T-helper 9 cell (primary cell): Measurements from ENCODE around the gene LTBP4.
A peak's percentile ranks its signal among the peaks of the same experiment; 100 is the strongest.
"Not testable (repeated sequence)": the region's sequence is repeated elsewhere in the genome, so short reads cannot be mapped to it uniquely, and the experiment has no call there.

ENCODE experiments used
- DNase-seq: peaks from one replicate; pipeline ENCODE4 v3.0.0-alpha.2; 2020

LTBP4 gene

DNA sequence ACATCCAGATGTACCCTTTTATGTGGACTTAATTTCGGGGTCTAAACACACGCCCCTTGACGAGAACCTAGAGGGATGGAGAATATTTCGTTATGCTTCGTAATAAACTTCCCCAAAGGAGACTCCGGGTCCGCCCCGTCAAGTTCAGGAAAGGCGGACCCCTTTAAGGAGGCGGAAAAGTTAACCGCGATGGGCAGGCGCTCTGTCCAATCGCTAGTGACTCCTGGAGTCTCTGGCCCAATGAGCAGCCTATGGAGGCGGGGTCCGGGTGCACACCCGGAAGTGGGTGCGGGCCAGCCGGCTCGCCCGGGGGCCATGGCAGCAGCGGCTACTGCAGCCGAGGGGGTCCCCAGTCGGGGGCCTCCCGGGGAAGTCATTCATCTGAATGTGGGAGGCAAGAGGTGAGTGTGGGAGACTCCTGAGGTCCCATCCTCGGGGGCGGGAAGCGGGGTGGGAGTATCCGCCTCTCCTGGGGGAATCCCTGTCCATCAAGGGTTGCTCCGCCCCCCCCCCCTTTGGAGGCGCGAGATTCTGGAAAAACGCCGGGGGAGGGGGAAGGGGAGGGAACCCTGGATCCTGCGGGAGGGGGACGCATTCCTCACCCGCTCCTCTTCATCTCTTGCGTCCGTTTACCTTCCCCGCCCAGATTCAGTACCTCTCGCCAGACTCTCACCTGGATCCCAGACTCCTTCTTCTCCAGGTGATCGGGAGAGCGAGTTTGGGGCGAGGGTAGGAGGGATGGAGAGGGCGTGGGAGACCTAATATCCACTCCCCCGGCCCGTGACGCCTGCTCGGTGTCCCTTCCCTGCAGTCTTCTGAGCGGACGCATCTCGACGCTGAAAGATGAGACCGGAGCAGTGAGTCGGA lies 24.4 kb upstream of the LTBP4 start, which contains the start of gene SHKBP1:
SHKBP1 (plus strand) TSS at position 289 of the 867 bp plus-strand sequence; CDS start at position 316, 27 bp downstream.
- peak; percentile 87 for DNase-seq

DNA sequence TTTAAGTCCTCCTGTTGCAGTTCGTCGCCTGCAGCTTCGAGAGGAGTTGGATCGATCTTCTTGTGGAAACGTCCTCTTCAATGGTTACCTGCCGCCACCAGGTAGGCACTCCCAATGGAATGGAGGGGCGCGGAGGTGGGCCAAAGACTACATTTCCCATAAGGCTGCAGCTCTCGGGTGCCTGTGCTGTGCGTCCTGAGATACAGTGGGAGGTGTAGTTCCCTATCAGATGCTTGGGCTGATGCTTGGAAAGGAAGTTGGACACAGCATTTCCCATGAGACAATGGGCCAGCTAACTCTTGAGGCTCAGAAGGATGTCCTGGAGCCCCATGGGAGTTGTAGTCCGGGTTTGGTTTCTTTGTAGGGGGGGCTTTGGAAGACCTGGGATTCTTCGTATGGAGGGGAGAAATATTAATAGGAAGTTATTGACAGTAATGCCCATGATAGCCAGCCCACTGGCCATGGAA lies 22.7 kb upstream of the LTBP4 start:
- DNase-seq, result no peak

DNA sequence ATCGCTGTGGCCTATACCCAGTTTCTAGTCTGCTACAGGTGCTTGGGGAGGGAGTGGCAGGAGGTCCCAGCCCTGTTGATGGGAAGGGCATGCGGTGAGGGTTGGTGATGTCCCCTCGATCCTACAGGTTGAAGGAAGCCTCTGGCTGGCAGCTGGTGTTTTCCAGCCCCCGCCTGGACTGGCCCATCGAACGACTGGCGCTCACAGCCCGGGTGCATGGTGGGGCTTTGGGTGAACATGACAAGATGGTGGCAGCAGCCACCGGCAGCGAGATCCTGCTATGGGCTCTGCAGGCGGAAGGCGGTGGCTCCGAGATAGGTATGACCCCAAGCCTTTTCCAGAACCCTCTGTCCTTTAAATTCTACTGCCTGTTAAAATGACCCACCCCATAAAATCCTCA lies 20.6 kb upstream of the LTBP4 start:
- DNase-seq, result no peak

DNA sequence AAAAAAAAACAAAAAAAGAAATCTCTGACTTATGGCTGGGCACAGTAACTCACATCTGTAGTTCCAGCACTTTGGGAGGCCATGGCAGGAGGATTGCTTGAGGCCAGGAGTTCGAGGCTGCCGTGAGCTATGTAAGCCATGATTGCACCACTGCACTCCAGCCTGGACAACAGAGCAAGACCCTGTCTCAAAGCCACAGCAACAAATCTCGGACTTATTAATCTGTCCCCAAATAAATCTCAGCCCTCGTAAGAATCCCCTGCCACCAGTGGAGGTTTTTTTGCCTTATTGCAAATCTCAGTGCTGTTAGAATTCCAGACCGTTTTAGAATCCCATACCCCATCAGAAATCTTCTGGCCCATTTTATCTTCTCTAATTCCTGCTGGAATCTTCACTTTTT lies 19.6 kb upstream of the LTBP4 start:
- no peak for DNase-seq

DNA sequence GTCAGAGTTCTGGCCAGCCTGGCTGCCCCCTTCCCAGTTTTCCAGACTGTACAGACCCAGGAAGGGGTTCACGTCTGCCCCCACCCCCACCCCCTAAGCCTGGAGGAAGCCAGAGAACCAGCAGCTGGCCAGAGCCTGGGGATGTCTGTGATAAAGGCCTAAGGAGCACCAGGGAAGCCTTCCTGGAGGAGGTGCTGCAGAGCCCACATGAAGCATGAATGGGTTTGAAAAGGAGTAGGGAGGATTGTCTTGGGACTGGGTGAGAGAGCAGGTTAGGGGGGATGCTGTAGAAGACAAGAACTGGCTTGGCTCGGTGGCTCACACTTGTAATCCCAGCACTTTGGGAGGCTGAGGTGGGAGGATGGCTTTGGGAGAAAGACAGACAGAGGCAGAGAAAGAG lies 18.7 kb upstream of the LTBP4 start:
- DNase-seq, result no peak

DNA sequence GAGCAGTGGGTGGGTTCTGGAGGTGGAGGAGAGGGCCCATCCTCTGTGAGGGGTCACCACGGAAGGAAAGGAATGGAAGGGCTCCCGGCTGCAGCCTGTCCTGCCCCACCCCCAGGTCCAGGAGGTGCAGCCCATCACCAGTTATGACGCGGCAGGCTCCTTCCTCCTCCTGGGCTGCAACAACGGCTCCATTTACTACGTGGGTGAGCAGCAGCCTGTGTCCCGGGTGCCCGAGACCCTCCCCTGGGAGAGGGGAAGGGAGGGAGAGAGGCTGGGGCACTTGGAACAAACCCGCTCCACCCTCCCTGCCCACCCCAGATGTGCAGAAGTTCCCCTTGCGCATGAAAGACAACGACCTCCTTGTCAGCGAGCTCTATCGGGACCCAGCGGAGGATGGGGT lies 17.9 kb upstream of the LTBP4 start:
- no peak for DNase-seq

DNA sequence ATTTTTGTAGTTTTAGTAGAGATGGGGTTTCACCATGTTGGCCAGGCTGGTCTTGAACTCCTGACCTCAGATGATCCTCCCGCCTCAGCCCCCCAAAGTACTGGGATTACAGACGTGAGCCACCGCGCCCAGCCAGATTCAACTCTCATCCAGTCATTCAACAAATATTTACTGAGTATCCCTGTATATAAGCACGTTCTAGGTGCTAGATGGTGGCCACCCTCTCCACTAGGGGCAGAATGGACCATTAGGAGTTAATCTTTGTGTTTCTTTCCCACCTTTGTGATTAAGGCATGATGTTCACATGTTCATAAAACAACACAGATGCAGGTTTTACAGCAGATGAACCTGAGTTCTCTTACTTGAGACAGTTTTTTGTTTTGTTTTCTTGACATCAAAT lies 17.2 kb upstream of the LTBP4 start:
- DNase-seq, result no peak

DNA sequence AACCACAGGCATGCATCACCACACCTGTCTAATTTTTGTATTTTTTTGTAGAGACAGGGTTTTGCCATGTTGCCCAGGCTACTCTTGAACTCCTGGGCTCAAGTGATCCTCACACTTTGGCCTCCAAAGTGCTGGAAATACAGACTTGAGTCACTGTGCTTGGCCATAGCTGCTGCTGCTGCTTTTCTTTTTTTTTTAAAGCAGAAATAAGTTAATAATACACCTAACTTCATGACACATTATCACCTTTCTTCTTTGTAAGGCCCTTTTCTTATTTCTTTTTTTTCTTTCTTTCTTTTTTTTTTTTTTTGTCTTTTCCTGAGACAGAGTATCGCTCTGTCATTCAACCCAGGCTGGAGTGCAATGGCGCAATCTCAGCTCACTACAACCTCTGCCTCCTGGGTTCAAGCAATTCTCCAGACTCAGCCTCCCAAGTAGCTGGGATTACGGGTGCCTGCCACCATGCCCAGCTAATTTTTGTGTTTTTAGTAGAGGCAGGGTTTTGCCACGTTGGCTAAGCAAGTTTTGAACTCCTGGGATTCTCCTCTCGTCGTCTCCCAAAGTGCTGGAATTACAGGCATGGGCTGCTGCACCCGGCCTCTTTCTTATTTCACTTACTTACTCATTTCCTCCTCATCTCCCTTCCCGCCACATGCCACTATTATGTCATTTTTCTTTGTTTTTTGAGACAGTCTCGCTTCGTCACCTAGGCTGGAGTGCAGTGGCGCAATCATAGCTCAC lies 15.8 kb upstream of the LTBP4 start:
- no peak for DNase-seq

DNA sequence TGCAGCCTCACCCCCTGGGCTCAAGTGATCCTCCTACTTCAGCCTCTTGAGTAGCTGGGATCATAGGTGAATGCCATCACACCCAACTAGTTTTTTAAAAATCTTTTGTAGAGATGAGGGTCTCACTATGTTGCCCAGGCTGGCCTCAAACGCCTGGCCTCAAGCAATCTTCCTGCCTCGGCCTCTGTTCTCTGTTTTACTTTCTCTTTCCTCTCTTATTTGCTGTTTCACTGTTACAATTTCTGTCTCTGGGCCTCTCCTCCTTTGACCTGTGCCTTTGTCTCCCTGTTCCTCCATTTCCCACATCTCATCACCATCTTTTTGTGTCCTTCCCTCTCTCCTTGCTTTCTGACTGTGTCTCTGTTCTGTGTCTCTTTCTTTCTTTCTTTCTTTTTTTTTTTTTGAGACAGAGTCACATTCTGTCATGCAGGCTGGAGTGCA lies 15.2 kb upstream of the LTBP4 start:
- no peak for DNase-seq

DNA sequence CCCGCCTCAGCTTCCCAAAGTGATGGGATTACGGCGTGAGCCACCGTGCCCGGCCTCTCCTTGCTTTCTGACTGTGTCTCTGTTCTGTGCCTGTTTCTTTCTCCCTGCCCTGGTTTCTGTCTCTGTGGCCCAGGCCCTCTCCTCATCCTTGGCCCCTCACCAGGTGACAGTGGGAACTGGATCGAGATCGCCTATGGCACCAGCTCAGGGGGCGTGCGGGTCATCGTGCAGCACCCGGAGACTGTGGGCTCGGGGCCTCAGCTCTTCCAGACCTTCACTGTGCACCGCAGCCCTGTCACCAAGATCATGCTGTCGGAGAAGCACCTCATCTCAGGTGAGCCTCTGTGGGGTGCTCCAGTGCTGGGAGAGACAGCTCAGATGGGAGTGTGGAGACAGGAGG lies 14.6 kb upstream of the LTBP4 start:
- no peak for DNase-seq

DNA sequence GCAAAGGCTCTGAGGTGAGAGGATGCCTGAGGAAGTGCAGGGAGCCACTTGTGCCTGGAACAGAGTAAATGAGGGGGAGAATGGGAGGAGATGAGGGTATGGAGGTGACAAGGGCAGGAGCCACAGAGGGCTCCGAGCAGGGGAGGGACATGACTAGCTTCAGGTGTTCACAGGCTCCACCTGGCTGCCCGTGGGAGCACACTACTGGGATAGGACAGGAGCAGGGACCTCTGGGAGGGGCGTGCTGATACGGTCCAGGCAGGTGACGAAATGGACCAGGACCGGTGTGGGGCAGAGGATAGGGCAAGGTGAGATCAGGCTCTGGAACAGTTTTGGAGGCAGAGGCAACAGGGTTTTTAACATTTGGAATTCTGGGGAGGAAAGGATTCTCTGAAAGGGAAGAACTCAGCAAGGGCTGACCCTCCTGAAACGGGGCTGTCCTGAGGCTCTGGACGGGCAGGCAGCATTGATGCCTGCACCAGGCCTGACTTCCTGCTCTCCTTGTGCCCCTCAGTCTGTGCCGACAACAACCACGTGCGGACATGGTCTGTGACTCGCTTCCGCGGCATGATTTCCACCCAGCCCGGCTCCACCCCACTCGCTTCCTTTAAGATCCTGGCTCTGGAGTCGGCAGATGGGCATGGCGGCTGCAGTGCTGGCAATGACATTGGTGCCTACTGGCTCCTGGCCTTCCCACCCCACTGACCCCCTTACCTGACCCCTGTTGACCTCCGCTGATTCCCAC lies 12.9 kb upstream of the LTBP4 start:
- DNase-seq, result no peak

DNA sequence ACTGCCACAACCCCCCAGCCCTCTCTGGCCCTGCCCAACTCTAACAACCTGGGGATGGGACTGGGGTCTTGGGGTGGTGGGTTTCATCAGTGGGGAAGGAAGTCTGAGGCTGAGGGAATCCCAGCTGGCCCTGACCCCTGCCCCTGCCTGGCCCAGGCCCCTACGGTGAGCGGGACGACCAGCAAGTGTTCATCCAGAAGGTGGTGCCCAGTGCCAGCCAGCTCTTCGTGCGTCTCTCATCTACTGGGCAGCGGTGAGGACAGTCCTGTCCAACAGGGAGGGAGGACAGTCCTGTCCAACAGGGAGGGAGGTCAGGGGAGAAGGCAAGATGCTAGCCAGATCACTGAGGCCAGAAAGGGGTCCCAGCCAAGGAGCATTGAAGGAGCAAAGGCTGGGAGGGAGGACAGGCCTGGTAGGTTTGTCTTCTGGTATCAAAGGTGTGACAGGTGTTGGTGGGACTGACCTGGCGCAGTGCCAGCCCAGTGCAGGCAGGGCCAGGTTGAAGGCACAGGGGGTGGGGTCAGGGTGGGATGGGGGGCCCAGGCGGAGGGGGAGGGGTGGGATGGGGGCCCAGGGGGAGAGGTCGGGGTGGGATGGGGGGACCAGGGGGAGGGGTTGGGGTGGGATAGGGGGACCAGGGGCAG lies 12.1 kb upstream of the LTBP4 start:
- DNase-seq, result no peak

DNA sequence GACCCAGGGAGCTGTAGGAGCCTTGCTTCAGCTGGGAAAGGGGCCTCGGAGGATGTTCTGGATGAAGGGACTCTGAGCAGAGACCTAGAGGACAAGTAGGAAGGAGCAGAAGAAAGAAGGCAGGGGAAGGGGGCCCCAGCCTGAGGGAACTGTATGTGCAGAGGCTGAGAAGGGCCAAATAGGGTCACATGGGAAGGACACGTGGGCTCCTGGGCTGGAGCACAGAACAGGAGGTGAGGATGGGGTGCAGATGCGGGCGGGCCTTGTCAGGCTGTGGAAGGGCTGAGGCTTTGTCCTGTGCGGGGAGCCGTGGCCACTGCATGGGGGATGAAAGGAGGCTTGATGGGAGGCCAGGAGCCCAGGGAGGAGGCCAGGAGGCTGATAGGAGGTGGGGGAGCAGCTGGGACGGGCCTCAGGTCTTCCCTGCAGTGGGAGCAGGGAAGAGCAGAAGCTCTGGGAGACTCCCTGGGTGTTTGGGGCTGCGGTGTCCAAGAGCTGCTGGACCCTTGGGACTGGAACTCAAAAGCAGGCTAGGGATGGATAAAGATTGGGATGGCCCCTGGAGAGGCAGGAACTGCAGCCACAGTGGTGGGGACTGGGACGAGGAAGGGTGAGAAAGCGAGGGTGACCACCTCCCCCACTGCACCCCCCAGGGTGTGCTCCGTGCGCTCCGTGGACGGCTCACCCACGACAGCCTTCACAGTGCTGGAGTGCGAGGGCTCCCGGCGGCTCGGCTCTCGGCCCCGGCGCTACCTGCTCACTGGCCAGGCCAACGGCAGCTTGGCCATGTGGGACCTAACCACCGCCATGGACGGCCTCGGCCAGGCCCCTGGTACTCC lies 11.4 kb upstream of the LTBP4 start:
- no peak for DNase-seq

DNA sequence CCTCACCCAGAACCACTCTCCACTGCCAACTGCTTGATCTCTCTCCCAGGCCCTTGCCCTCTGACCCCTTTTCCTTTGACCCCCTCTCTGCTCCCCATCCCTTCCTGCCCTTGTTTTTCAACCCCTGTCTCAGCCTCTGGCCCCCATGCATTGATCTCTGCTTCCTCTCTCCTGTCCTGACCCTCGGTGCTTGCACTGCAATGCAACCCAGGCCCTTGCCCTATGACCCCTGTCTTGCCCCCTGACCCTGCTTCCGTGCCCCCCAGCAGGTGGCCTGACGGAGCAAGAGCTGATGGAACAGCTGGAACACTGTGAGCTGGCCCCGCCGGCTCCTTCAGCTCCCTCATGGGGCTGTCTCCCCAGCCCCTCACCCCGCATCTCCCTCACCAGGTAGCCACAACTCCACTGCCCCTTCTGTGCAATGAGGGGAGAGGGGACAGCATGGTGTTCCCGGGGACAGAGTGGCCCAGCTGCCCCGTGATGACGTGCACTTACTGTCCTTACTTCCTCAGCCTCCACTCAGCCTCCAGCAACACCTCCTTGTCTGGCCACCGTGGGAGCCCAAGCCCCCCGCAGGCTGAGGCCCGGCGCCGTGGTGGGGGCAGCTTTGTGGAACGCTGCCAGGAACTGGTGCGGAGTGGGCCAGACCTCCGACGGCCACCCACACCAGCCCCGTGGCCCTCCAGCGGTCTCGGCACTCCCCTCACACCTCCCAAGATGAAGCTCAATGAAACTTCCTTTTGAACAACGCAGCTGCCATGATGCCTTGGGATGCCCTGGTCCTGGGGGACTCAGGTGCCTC lies 10.5 kb upstream of the LTBP4 start:
- no peak for DNase-seq

DNA sequence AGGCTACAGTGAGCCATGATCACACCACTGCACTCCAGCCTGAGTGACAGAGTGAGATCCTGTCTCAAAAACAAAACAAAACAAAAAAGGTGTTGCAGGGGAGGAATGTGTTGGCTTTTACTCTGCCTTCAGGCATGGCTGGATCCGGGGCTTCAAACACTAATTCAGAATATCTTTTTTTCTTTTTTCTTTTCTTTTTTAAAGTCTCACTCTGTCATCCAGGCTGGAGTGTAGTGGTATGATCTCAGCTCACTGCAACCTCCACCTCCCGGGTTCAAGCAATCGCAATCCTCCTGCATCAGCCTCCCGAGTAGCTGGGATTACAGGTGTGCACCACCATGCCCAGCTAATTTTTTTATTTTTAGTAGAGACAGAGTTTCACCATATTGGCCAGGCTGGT lies 9.4 kb upstream of the LTBP4 start:
- DNase-seq, result not testable (repeated sequence)

DNA sequence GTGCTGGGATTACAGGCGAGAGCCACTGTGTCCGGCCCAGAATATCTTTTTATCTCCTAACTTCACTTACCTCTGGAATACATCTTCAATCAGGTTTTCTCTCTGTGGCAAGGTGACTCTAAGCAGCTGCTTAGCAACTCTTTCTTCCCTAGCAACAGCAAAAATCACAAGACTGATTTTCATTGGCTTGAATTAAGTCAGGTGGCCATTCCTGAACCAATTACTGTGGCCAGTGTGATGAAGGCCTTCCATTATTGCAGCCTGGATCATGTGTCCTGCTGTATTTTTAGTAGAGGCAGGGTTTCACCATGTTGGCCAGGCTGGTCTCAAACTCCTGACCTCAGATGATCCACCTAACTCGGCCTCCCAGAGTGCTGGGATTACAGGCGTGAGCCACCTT lies 9.0 kb upstream of the LTBP4 start:
- no peak for DNase-seq

DNA sequence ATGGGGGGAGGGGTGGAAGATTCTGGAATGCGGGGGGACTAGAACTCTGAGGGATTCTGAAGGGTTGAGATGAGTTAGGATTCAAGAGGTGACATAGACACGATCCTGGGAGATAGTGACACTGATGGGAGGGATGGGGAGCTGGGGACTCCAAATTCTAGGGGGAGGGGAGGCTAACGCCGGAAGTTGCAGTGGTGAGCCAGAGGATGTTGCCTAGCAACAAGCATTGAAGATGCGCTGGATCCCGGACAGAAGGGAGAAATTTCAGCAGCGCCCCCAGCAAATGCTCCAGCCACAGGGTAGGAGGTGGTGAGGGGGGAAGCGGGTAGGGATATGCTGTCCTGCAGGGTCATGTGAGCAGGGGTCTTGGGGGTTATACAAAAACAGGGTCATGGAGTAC lies 6.9 kb upstream of the LTBP4 start:
- no peak for DNase-seq

DNA sequence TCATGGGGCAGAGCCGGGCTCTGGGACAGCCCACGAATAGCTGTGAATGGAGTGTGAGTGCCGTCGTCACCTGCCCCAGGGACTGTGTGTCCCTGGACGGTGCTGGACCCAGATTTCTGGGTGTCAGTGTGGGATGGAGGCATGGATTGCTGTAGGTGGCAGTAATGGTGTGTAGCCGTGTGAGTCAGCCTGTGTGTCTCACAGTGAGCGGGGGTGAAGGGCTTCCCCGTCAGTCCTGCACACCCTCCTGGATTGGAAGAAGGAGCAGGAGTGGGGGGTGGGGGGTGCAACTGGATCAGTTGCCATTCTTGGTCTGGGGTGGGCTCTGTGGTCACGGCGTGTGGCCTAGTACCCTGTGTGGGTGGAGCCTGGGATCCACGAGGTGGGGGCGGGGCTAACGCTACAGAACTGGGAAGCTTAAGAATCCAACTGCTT lies 6.5 kb upstream of the LTBP4 start:
- no peak for DNase-seq

DNA sequence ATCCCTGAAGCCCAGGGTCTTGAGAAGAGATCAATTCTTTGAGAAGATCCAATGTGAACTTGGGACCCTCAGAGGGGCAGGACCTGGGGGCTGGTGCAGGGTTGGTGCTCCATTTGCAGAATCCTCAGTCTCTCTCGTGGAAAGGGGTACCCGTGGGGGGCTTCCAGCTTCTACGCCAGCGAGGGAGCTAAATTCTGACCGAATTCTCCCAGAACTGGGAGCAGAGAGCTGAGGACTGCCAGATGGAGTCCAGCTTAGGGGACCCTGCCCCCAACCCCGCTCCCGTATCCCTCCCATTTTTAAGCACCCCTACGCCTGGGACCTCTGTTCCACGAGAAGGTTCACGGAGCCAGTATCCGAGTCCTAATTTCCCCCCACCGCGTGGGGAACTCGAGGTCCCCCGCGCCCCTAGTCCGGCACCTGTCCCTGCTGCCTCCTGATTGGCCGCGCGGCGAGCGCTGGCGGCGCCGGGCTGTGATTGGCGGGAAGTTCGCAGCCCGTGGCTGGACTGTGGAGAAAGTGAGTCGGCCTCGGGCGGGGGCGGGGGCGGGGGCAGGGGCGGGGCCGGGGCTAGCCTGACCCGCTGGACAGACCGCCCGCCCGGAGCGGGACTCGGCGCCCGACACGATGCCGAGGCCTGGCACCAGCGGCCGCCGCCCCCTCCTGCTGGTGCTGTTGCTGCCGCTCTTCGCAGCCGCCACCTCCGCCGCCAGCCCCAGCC lies 4.4 kb upstream of the LTBP4 start:
- DNase-seq, result no peak

DNA sequence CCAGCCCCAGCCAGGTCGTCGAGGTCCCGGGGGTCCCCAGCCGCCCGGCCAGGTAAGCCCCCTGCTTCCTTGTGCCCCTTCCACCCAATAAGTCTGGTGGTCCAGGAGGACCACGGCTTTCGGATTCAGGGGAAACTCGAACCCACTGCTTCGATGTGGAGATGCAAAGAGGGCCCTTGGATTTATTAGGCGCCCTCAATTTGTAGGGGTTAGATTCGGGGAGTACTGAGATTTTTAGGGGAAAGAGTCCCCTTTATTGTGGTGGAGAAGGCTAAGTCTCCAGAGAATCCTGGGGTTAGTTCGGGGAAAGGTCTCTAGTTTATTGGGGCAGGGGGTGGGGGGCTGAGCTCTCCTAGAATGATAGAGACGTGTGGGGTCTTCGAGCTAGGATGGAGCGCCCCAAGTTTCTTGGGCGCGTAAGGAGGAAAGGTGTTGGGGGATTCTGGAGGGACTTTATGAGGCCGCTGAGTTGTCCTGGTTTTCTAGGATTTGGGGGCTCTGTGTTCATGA lies 3.8 kb upstream of the LTBP4 start:
- DNase-seq, result no peak
